HG03575 (cell line): ENCODE results near the gene LARP4B.

Experiments used
- ATAC-seq: cut with Tn5 transposase; IDR thresholded peaks from one replicate; pipeline ENCODE4 v1.9.1; 2021; ENCODE audit not compliant: unreplicated experiment, insufficient number of reproducible peaks, low FRiP score; ENCODE audit errors: extremely low read depth

LARP4B gene

DNA sequence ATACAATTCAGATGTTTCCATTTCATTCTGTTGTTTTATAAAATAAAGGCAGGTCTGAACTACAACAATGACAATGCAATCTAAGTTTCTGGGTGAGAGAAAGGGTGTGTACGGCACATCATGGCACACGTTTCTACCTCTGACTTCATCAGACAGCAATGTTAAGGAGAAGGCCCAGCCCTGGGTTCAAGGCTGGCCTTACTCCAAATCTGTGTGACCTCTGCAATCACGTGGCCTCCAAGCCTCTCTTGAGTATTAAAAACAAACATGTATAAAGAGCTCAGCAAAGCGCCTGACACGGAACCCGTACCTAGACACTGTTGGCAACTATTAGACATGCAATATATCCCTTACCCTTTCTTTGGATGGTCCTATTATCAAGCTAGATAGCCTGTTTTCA, 114.1 kb downstream of the LARP4B start:
- no peak for ATAC-seq

DNA sequence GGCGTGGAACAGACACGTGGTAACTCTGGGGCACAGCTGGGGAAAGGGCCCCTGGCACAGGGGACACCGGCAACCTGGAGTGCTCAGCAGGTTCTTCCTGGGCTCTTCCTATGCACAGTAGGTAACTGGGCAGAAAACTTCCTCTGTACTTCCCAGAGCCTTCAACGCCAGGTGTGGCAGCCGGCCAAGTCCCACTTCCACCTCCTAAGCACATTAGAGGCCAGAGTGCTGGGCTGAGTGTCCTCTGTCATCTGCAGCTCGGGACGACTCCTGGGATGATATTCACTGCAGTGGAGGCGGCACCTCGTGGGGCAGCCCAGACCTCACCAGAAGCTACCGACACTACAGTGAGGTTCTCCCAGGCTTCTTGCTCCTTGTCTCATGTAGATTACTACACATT, 114.5 kb downstream of the LARP4B start:
- no peak for ATAC-seq

DNA sequence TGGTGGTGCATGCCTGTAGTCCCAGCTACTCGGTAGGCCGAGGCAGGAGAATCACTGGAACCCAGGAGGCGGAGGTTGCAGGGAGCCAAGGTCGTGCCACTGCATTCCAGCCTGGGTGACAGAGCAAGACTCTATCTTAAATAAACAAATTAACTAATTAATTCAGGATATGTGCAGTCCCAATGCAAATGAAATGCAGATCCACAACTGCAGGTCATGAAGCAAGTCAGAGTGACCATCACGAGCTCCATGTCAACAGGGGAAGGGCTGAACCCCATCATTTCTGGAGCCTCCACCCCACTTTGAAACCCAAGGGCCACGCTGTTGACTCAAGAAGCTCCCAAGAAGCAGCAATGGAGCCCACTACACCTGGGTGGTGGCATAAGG, 115.4 kb downstream of the LARP4B start:
- no peak for ATAC-seq

DNA sequence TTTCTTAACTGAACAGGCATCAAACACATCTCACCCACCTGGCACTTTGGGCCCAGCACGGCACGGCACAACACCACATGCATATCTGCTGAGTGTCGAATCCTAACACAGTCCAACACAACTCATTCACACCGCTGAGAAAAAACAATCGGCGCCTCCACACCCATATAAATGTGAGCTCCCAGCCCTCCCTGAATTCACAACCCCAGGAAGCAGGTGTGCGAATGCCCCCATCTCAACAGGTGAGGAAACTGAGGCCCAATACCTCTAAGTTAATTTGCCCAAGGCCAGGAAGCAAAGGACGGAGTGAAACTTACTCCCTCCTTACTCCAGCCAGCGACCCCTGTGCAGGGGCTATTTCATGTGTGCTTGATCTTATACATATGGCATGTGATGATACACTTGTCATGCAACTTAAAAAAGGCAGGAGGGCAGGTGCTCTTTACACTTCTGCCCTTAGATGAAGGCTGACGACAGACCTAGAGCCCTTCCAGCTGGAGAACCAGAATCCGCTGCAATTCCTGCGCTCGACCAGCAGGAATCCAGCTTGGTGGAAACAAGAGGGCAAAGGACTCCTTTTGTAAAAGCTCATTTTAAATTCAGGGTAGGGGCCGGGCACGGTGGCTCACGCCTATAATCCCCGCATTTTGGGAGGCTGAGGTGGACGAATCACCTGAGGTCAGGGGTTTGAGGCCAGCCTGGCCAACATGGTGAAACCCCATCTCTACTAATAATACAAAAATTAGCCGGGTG, 116.0 kb downstream of the LARP4B start:
- ATAC-seq = no peak

DNA sequence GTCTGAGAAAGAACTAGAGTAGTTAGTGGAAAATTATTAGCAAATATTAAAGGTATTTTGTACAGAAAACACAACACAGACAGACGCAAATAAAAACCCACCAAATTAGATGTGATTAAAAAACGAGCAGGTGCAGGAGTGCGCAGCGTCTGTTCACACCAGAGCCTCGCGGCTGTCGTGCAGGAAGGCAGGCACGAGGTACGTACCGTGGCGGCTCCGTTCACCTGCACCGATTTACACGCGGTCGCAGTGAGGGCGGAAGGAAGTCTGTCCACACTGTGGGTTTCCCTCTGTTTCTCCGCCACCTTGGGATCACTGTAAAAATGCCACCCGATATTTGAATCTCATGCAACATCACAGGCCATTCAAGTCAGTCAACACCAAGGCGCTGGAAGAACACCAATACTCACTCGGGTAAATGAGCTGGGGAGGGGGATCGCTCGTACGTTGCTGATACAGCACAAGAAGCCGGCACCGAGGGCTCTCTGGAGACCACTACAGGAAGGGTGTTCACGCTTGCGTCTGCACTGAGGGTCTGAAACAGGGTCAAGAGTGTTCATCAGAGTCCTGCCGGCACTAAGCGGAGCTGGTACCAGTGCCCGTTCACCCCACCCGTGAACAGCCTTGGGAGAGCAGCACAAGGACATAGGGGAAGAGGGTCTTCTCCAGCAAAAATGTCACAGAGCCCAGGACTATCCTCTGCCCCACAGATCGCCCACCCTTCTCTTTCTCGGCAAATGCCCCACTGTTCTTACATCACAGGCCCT, 116.8 kb downstream of the LARP4B start:
- ATAC-seq = no peak

DNA sequence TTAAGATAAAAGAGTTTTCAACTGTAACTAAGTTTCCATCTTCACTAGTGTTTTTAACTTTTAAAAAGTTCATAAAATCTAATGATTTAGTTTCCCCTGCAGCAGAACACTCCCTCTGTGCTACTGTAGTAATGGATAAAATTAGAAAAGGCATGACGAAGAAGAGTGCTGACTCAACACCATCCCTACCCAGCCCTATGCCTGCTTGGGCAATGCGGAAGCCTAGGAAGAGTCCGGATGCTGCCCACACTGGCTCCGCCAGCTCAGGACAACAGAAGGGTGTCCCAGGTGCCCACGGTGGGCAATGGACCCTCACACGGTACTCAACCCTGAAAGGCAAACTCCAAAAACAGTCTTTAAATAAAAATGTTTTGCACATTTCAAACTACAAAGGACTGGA, 118.2 kb downstream of the LARP4B start:
- ATAC-seq = no peak

DNA sequence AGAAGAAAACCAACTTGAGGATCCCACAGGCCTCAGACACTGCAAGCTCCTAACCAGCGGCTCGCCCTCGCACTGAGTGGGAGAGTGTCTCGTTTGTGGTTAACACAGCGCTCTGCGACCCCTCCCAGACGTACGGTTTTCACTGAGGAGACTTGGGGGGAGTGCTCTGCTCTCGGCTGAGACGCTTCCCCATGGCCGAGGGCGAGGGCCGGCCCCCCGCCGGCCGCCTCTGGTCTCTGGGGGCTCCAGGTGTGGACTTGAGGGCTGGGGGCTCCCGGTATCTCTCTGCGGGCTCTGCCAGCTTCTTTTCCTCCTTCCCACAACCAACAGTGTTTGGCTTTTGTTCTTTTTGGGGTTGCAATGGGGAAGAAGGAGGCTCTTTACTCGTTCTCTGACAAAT, 118.7 kb downstream of the LARP4B start:
- ATAC-seq = no peak

DNA sequence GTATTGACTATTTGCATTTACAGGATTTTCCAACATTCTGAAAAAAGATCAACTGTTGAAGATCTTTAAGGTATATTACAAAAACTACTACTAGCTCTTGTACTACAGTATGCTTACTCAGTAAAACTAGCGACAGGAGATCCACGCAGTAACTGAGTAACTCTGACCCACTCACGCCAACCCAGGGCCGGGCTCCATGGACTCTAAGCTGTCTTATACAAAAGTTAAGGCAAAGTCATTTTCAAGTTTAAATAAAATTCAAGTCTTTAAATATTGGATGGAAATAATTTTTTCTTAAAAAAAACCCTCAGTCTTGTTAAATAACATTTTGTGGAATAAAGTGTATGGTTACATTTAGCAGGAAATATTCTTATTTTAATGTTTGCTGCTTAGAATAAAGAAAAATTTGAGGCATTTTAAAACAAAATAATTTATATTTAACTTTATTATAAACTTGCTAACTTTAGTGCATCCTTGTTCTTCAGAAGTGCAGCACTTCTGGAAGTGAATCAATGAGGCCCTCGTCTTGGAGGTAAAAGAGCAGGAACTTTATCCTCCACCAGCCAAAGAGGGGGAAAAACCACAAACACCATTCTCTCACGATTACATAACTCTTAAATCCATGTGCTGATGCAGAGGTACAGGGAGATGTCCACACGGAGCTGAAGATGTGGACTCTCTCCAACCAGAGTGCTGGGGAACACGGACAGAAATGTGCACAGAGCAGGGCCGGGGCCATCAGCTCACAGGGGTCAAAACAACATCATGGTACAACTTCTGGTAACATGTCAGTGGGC, 119.9 kb downstream of the LARP4B start:
- no peak for ATAC-seq

DNA sequence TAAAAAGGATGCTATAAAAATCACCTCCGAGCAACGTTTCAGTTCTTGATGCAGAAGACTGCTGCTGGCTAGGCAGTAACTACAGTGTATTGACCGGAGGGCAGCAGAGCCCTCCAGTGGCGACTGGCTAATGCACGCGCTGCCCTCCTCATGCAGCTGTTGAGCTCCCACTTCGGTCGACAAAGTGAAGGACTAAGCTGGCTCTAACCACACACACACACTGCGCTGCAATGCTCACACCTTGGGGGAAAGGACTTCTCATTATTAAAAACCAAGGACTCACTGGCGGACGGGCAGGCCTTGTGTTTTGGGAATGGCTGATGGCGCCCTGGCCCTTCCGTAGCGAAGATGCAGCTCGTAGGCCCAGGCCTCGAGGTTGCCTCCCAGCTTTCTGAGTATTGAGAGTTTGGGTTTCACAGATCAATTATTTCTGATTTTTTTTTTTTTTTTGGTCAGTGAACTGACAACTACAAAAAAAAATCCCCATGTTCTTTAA, 121.1 kb downstream of the LARP4B start:
- ATAC-seq = no peak

DNA sequence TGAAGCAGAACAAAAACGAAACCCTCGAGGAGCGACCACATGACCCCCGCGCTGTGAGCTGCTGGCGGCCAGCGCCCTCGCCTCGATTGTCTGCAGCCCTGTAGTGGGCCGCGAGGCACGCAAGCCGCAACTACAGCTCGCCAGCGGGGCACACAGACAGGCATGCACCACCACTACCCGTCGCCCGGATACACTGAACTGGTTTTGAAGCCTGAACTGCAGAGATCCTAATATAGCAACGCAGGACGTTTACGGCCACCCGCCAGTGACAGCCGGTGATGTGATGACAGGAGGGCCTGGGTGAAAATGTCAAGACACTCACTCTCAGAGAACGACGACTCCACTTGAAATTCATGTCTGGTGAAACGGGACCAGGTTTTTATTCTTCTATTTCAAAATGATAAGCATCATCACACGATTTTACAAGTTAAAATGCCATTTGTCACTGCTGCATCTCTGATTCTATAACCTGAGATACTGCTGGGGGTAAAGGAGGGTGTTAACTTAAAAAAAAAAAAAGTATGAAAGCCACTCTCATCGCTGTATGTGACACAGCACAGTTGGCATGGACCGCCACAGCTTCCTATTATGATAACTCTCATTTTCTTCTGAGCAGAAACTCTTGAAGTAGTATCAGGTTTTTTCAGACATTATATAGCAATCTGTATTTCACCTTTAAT, 121.7 kb downstream of the LARP4B start:
- no peak for ATAC-seq

DNA sequence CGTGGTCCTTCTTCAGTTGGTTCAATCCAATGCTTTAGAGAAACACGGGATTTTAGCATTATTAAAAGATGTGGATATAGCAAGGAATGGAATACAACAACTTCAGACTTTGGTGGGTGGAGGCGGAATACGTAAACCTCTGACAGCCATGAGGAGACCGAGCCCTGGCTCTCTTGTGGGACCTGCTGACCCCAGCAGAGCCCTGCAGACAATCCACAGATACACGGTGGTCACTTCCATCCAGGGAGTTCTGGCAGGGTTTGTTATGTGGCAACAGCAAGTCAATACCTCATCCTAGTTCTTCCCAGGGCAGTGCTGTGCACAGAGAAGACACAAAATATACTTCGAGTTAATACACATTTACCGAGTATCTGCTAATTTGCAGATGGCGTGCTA, 123.5 kb downstream of the LARP4B start:
- ATAC-seq = no peak

DNA sequence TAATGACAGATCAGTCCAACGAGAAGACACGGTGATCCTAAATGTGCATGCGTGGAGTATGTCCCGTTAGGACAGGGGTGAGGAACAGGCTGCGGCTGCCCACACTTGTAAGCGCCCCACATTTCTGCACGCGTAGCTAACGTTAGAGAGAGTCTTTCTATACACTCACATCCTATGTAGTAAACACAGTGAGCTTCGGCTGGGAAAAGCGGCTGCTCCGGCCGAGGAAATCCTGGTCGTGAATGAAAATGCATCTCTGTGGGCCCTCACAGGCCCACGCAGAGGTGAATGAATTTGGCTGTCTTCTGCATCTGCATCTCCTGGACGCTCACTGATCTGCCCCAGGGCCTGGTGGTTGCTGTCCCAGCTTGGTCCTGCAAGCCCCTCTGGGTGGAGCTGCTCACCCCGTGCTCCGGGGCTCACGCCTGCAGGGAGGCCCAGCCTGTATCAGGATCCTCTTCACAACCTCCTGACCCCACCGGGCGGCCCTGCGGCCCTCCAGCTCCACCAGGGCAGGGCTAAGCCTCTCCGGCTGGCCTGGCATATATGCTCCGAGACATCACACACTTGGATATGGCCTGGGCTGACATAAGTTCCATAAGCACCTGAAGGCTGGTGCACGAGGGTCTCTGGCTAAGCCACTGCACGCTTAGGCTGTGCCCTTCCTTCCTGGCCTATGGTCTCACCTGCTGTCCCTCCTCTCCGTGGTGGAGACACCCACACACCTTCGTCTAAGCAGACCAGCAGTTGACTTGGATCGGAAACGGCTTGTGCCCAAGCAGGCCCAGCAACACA, 124.1 kb downstream of the LARP4B start:
- no peak for ATAC-seq

DNA sequence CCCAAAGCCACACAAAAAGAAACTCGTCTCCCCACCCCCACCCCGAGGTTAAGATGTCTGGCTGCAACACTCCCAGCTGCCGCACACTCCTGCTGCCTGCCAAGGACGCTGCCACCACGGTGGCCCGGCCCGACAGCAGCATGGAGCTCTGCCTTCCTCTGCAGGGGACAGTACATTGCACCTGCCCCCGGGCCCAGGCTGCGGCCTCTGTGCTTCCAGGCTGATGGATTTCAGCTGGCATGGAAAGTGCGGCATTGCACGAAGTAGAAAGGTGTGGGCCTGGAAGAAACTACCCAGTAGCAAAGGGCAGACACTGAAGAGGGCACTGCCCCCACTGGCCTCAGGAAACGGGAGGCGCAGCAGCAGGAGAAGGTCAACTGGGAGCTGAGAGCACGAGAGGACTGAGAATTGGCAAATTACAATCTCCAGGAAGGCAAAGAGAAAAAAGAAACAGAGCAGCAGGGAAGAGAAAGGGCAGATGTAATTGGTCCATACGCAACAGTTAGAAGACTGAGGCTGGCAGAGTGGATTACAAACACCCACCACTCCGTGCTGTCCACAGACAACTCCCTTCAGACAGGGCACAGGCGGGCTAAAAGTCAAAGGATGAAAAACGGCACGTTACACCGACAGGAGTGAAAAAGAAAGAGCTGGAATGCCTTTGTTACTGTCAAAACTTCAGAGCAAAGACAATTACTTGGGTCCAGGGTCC, 124.9 kb downstream of the LARP4B start:
- no peak for ATAC-seq

DNA sequence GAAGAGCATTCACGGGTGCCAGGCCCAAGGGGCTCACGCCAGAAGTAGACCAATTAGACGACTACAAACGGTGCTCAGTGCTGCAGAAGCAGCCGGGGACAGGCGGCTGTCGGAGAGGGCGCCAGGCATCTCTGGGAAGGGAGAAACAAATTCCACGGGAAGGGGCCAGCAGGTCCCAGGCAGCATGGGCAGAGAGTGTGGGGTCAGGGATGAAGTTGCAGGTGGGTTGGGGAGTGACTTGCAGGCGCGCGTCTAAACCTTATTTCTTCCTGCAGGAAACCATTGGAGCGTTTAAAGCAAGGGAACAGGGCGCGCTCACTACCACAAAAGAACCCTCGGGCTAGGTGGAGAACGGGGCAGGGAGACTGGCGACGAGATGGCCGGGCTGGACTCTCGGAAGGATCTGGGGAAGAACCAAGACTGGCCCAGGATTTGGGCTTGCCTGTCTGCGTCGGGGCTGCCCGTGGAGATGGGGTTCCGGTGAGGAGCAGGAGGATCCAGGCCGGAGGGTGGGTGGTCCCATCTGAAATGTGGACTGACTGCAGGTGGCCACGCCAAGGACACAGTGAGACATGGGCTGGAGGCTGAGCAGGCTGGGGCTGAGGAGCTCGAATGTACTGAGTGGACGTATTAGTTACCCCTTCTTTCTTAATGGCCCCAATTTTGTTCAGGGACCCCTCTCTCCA, 125.7 kb downstream of the LARP4B start:
- no peak for ATAC-seq

DNA sequence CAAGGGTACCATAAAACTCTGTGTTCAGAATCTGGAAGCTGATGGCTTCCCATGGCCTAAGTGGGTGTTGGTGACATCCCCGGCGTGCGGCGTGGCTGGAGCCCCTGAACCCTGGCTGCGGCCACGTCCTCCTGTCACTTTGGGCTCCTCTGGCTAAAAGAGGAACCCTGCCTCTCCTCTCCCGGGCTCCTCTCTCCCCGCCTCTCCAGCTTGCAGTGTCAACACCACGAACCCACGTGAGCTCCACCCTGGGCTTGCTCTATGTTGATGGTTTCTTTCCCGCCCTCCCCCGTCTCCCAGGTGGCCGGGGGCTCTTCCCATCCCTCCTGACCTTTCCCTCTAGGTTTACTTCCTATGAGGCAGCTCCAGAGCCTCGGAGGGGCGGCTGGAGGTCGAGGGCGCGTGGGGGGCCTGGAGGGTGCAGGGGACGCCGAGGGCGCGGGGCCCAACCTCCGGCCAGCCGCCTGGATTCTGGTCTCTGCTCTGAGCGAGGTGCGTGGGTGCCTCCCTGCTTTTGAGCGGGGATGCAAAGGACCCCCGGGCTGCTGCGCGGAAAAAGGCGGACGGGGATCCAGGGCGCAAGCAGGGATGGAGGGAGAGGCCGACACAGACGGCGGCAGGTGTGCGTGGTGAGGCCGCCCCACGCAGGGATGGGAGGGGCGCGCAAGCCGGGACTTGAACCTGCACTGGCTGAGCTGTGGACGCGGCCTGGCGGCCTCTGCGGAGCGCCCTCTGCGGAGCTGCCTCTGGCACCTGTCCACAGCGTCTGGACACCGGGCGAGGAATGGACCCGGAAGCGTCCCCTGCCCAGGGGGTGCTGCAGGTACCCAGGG, 126.5 kb downstream of the LARP4B start:
- no peak for ATAC-seq

DNA sequence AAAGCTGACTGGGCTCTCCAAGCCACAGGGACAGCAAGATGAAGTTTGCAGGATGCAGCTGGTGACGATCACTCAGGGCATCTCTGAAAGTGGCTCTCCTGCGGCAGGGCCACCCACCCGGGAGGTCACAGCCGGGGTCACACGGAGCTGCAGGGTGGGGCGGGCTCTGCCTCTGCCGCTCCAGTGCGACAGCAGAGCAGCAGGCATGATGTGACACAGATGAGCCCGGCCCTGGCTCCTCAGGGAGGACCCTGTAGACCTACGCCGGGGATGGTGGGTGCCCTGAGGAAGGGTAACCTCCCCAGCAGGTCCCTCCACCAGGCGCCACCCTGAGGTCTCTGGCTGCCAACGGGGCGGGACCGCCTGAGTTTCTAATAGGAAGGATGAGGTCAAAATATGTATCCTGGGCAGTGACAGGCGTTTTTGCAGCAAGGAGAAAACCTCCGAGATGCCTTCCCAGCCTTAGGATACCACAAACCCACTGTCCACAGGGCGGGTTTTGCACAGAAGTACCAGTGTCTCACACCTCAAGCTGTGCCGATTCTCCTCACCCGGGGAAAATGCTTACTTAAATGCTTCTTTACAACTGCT, 127.2 kb downstream of the LARP4B start:
- no peak for ATAC-seq
